IPS-18c (cell line): Measurements from ENCODE around the gene PLXNB1.

Experiments
- H3K4me3 ChIP-seq: 2 replicates; pipeline ENCODE4 v1.7.0; 2013; ENCODE audit warnings: low read depth, mild to moderate bottlenecking, low read length, moderate library complexity; ENCODE audit not compliant: insufficient read depth
- H3K9me3 ChIP-seq: one replicate; pipeline ENCODE4 v1.6.1; 2013; ENCODE audit warnings: mild to moderate bottlenecking, low read length, moderate library complexity; ENCODE audit not compliant: control insufficient read depth, insufficient read depth

PLXNB1 gene

DNA sequence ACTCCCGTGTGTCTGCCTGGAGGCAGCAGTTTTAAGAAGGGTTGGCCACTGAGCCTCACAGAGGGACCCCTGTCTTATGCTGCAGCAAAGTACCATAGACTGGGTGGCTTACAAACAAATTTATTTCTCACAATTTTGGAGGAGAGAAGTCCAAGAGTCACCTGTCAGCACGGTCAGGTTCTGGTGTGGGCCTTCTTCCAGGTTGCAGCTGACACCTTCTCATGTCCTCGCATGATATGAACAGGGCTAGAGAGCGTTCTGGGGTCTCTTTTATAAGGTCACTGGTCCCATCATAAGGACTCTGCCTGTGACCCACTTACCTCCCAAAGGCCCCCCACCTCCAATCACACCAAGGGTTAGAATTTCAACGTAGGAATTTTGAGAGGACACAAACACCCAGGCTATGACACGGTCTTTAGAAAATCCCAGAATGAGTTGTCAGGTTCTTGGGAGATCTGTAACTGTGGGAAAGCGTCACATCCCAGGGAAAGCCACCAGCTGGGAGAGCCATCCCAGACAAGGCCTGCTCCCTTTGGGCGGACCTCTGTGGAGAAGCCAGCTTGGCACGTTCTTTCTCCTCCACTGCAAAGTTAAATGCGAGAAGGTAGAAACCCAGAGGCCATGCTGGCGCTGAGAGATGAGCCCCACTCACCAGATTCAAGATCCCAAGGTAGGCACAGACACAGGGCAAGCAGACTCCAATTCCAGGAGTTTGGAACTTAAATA lies 58.1 kb downstream of the PLXNB1 start, which contains the start of gene FBXW12:
FBXW12 (plus strand) TSS at position 569 of the 726 bp plus-strand sequence. CDS start 549 bp downstream, outside the sequence.
- Histone ChIP-seq H3K9me3 (no peaks in the 10 kb centered on the region), H3K4me3 (no peak within 1 kb of the TSS)

DNA sequence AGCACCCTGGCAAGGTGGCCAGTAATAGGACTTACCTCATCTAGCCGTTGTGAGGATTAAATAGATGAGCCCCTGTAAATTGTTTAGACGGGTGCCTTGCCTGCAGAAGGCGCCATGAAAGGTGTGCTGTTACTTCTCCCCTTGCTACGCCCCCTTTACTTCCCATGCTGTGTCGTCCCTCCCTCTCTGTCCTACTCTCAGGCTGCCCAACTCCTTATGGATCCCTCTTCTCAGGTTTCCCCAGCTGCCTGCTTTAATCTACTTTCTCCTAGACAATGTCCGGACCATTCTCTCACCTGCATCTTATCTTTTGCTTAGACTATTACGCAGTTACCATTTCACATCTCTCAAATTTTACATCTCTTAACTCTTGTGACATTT lies 59.6 kb downstream of the PLXNB1 start:
- Histone ChIP-seq H3K9me3 (no peaks in the 10 kb centered on the region), H3K4me3 (no peak overlapping the region)

- H3K9me3 ChIP-seq = no peaks in the 10 kb centered on the region
- H3K4me3 ChIP-seq = no peak overlapping the region
Observed at GRCh38 chr3:48369693-48370332, 60.1 kb downstream of the PLXNB1 start.

GRCh38 chr3:48367201-48367600 lies 62.7 kb downstream of the PLXNB1 start:
- no peak overlapping the region for H3K4me3 ChIP-seq

GRCh38 chr3:48364840-48365239 lies 65.0 kb downstream of the PLXNB1 start:
- Histone ChIP-seq H3K4me3 (no peak overlapping the region), H3K9me3 (no peaks in the 10 kb centered on the region)

More at GRCh38 chr3:48367201-48367600, 62.7 kb downstream of the PLXNB1 start:
- no peaks in the 10 kb centered on the region for H3K9me3 ChIP-seq

DNA sequence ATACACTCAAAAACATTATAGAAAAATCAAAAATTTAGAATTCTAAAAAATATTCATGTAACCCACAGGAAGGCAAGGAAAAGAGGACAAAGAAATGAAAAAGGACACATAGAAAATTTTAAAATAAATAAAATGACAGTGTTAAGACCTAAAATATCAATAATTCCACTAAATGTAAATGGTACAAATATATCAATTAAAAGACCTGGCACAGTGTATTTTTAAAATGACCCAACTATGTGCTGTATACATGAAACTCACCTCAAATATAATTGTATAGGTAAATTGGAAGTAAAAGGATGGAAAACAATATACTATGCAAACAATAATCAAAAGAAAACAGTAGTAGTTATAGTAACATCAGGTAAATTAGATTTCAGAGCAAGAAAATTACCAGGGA lies 68.0 kb downstream of the PLXNB1 start:
- no peaks in the 10 kb centered on the region for H3K9me3 ChIP-seq
- H3K4me3 ChIP-seq = no peak overlapping the region

- H3K4me3 ChIP-seq = no peak overlapping the region
- H3K9me3 ChIP-seq = no peaks in the 10 kb centered on the region
Observed at GRCh38 chr3:48356419-48356818, 73.5 kb downstream of the PLXNB1 start.

DNA sequence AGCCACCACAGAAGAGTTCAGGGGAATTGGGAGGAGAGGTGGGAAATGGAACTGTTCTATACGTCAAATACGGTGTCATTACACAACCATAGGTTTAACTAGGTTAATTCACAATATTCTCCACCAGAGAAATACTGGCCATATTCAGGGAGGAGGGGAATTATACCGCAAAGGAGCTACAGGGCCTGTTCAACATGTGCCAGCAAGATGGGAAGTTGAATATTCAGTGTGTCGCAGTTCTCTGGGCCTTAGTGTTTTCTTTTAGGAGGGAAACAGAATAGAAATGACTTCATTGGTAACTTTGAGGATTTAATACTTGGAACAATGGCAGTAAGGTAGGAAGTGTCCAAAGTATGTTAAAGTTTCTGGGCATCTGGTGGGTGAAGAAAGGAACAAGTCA lies 75.9 kb downstream of the PLXNB1 start:
- H3K4me3 ChIP-seq = no peak overlapping the region
- no peaks in the 10 kb centered on the region for H3K9me3 ChIP-seq
